GM11168 (cell line): ENCODE data around the gene CACNA2D3.
"Not testable (repeated sequence)": the region's sequence is repeated elsewhere in the genome, so short reads cannot be mapped to it uniquely, and the experiment has no call there.

Experiments used
- in situ Hi-C: fragments of 300-500 bp; cut with MboI; formaldehyde crosslinking; loops from one replicate; pipeline ENCODE4 v1.12.0; 2022; ENCODE audit warnings: low sequenced_read_pairs; ENCODE audit not compliant: unreplicated experiment

CACNA2D3 gene

GRCh38 chr3:54580453-54580852, 458.1 kb downstream of the CACNA2D3 start:
- in situ Hi-C loops, result no loop called here

GRCh38 chr3:54582424-54582823, 460.1 kb downstream of the CACNA2D3 start:
- in situ Hi-C loops, result no loop called here

- in situ Hi-C loops, result no loop called here
Measured at GRCh38 chr3:54591157-54591556, 468.8 kb downstream of the CACNA2D3 start.

- in situ Hi-C loops, result no loop called here
Measured at GRCh38 chr3:54593653-54594052, 471.3 kb downstream of the CACNA2D3 start.

- in situ Hi-C loops, result no loop called here
Measured at GRCh38 chr3:54596087-54596486, 473.7 kb downstream of the CACNA2D3 start.

- in situ Hi-C loops, result no loop called here
Measured at GRCh38 chr3:54599716-54600115, 477.4 kb downstream of the CACNA2D3 start.

GRCh38 chr3:54600441-54601204, 478.3 kb downstream of the CACNA2D3 start:
- in situ Hi-C loops, result no loop called here

- in situ Hi-C loops, result no loop called here
Measured at GRCh38 chr3:54604495-54604894, 482.1 kb downstream of the CACNA2D3 start.

- in situ Hi-C loops, result no loop called here
Measured at GRCh38 chr3:54608041-54608440, 485.7 kb downstream of the CACNA2D3 start.

GRCh38 chr3:54619053-54619452, 496.7 kb downstream of the CACNA2D3 start:
- in situ Hi-C loops, result no loop called here

GRCh38 chr3:54619531-54619930, 497.2 kb downstream of the CACNA2D3 start:
- in situ Hi-C loops, result no loop called here

- in situ Hi-C loops, result no loop called here
Measured at GRCh38 chr3:54621184-54621583, 498.8 kb downstream of the CACNA2D3 start.

- in situ Hi-C loops, result no loop called here
Measured at GRCh38 chr3:54622678-54623077, 500.3 kb downstream of the CACNA2D3 start.

- in situ Hi-C loops, result no loop called here
Measured at GRCh38 chr3:54625805-54626787, 503.7 kb downstream of the CACNA2D3 start.

- in situ Hi-C loops, result no loop called here
Measured at GRCh38 chr3:54628888-54629441, 506.6 kb downstream of the CACNA2D3 start.

GRCh38 chr3:54630101-54630623, 507.8 kb downstream of the CACNA2D3 start:
- in situ Hi-C loops, result no loop called here

GRCh38 chr3:54631001-54631400, 508.6 kb downstream of the CACNA2D3 start:
- in situ Hi-C loops, result not testable (repeated sequence)

- in situ Hi-C loops, result no loop called here
Measured at GRCh38 chr3:54631516-54632325, 509.4 kb downstream of the CACNA2D3 start.

GRCh38 chr3:54632326-54632665, 509.9 kb downstream of the CACNA2D3 start:
- in situ Hi-C loops, result no loop called here

- in situ Hi-C loops, result no loop called here
Measured at GRCh38 chr3:54632834-54633233, 510.5 kb downstream of the CACNA2D3 start.
